ENCODE results near the gene PRRT3. TPM values are rescaled to one million over a fixed set of nuclear protein-coding genes. Genes with fewer than 3 reads are reported as not detected.

The PRRT3 gene
- total RNA-seq, 1 experiment from 2014 or later: 4.4 TPM

DNA sequence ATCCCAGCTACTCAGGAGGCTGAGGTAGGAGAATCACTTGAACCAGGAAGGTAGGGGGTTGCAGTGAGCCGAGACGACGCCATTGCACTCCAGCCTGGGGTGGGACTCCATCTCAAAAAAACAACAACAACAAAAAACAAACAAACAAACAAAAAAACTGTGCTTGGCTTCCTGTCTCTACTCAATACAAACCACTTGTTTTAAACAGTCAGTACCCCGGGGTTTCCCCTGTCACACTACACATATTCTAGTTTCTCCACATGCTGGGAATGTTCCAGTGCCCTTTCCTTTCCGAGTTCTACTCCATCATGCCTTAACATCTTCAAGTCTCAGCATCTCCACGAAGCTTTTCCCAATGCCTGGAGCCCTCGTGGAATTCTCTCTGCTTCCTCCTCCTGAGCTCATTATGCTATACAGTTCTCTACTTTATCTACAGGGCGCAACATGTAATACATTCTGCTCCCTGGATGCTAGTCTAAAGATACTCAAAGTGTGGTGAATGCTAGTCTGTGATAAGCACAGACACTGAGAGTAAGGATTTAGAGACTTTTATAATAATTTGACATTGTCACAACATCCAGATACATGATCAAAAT is 26.6 kb upstream of the PRRT3 start:
- peaks cover 20% of the 10 kb centered on the region for H3K4me1 ChIP-seq (ENCODE audit: insufficient read depth, low read length)
- H3K9me3 ChIP-seq (ENCODE audit: low read length): no peaks in the 10 kb centered on the region
- no peaks in the 10 kb centered on the region for H4K20me1 ChIP-seq (ENCODE audit: low read length)
- no peak overlapping the region for H3K4me3 ChIP-seq (ENCODE audit: low read length)
- CTCF ChIA-PET: no interaction called here
- no peak overlapping the region for H3K4me2 ChIP-seq (ENCODE audit: low read length)
- no peak overlapping the region for H3K27ac ChIP-seq (ENCODE audit: low read length)
- DNase-seq (no peak), ATAC-seq (no peak)
- TF ChIP-seq, protein P1, sequence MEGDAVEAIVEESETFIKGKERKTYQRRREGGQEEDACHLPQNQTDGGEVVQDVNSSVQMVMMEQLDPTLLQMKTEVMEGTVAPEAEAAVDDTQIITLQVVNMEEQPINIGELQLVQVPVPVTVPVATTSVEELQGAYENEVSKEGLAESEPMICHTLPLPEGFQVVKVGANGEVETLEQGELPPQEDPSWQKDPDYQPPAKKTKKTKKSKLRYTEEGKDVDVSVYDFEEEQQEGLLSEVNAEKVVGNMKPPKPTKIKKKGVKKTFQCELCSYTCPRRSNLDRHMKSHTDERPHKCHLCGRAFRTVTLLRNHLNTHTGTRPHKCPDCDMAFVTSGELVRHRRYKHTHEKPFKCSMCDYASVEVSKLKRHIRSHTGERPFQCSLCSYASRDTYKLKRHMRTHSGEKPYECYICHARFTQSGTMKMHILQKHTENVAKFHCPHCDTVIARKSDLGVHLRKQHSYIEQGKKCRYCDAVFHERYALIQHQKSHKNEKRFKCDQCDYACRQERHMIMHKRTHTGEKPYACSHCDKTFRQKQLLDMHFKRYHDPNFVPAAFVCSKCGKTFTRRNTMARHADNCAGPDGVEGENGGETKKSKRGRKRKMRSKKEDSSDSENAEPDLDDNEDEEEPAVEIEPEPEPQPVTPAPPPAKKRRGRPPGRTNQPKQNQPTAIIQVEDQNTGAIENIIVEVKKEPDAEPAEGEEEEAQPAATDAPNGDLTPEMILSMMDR (conservative IDR thresholded peaks at IDR 0.05; ENCODE audit: low read depth, low read length): no peak
- TF ChIP-seq EZH2phosphoT487 (IDR thresholded peaks at IDR 0.05; ENCODE audit: borderline replicate concordance, low read length): no peak
- no peak for TF ChIP-seq EZH2 (IDR thresholded peaks at IDR 0.05; ENCODE audit: low read length, unreplicated experiment)
- H2AFZ ChIP-seq (ENCODE audit: low read length): no peak overlapping the region
- peaks cover 21% of the 10 kb centered on the region for H3K79me2 ChIP-seq (ENCODE audit: low read length)
- H3K9me2 ChIP-seq (replicated peaks; ENCODE audit: low read length): no peaks in the 10 kb centered on the region
- no peaks in the 10 kb centered on the region for H3K27me3 ChIP-seq (ENCODE audit: low read length)
- peaks cover 14% of the 10 kb centered on the region for H3K36me3 ChIP-seq (ENCODE audit: low read depth, low read length)
- no peak overlapping the region for H3K9ac ChIP-seq (ENCODE audit: low read length)
- intact Hi-C loops (cut with micrococcal nuclease): loop anchor here (5.0 to 10.0 kb wide), 3 partner anchors 33 to 216 kb away; partner anchors contain the start of gene BRK1
- H3F3A ChIP-seq (ENCODE audit: low read length, unreplicated experiment): peaks cover 9% of the 10 kb centered on the region
- BruUV-seq (replicated peaks): no TSS peak
- POLR2A ChIA-PET (ENCODE audit: unreplicated experiment): no interaction called here

- TF ChIP-seq, protein P1 (conservative IDR thresholded peaks at IDR 0.05; ENCODE audit: low read depth, low read length): no peak
- no peak for TF ChIP-seq EZH2 (IDR thresholded peaks at IDR 0.05; ENCODE audit: low read length, unreplicated experiment)
- no peak for TF ChIP-seq EZH2phosphoT487 (IDR thresholded peaks at IDR 0.05; ENCODE audit: borderline replicate concordance, low read length)
- Histone ChIP-seq H2AFZ (ENCODE audit: low read length) (no peak overlapping the region), H3K27ac (ENCODE audit: low read length) (peak overlapping the region; percentile 93), H3K36me3 (ENCODE audit: low read depth, low read length) (peaks cover 20% of the 10 kb centered on the region), H3K4me1 (ENCODE audit: insufficient read depth, low read length) (peaks cover 20% of the 10 kb centered on the region), H3K79me2 (ENCODE audit: low read length) (peaks cover 4% of the 10 kb centered on the region; the same call in 1 of the 2 replicates), H3K9me2 (replicated peaks; ENCODE audit: low read length) (no peaks in the 10 kb centered on the region), H3K9me3 (ENCODE audit: low read length) (no peaks in the 10 kb centered on the region), H3K4me3 (ENCODE audit: low read length) (peak overlapping the region; percentile 36), H4K20me1 (ENCODE audit: low read length) (no peaks in the 10 kb centered on the region), H3F3A (ENCODE audit: low read length, unreplicated experiment) (peaks cover 9% of the 10 kb centered on the region), H3K4me2 (ENCODE audit: low read length) (peak overlapping the region; percentile 75), H3K9ac (ENCODE audit: low read length) (peak overlapping the region; percentile 70), H3K27me3 (ENCODE audit: low read length) (no peaks in the 10 kb centered on the region)
- ATAC-seq (peak; percentile 96), DNase-seq (peak; percentile 98)
- TSS peak; percentile 97 for BruUV-seq (replicated peaks)
- ChIA-PET CTCF (interaction anchor here (1.0 to 1.4 kb wide), 3 partner anchors 31 to 310 kb away, joined by 3 to 5 read pairs (median 4); no protein-coding TSS in a partner anchor), POLR2A (ENCODE audit: unreplicated experiment) (interaction anchor here (0.5 kb wide), 1 partner anchor 163 kb away, joined by 3 read pairs; no protein-coding TSS in a partner anchor)
- intact Hi-C loops (cut with micrococcal nuclease): loop anchor here (1.0 to 10.0 kb wide), 5 partner anchors 30 to 218 kb away; partner anchors contain the start of genes BRK1 and IL17RC
These were observed 24.8 kb upstream of the PRRT3 start for GRCh38 chr3:9976721-9977709.
